Gastrocnemius medialis (tissue), 4 donors: Measurements from ENCODE around the gene SND1. TPM values are rescaled to one million over a fixed set of nuclear protein-coding genes. Genes with fewer than 3 reads are reported as not detected.

Source experiments
- ATAC-seq, 2 donors: fragments of 150-250 bp; one replicate each; pipeline ENCODE4 v1.9.1; 2016
- DNase-seq, 2 donors: peaks; one replicate each; pipeline ENCODE4 v3.0.0-alpha.2; 2019
- H3K27ac ChIP-seq, 4 donors: fragments of 200-600 bp; sonication (generic); 1 replicate in 1 of 4; 2 replicates in 3 of 4; pipeline ENCODE4 v1.5.1; 2016 to 2018; ENCODE audit warnings: mild to moderate bottlenecking in 2 of 4, moderate library complexity in 1 of 4
- H3K27me3 ChIP-seq, 3 donors: fragments of 200-600 bp; sonication (generic) in 2 of 3; 1 replicate in 1 of 3; 2 replicates in 2 of 3; pipeline versions ENCODE4 v1.5.1 to v1.6.0; 2016 to 2019; ENCODE audit warnings: mild to moderate bottlenecking in 1 of 3, moderate library complexity in 1 of 3
- H3K36me3 ChIP-seq, 2 donors: fragments of 200-600 bp; sonication (generic) in 1 of 2; one replicate each; pipeline ENCODE4 v1.5.1; 2017 to 2018
- H3K4me1 ChIP-seq, 2 donors: fragments of 200-600 bp; sonication (generic) in 1 of 2; one replicate each; pipeline ENCODE4 v1.5.1; 2016 to 2017; ENCODE audit warnings: mild to moderate bottlenecking in 2 of 2
- H3K4me3 ChIP-seq, 4 donors: fragments of 200-600 bp; sonication (generic) in 3 of 4; 1 replicate in 1 of 4; 2 replicates in 3 of 4; pipeline ENCODE4 v1.5.1; 2016 to 2019; ENCODE audit warnings: mild to moderate bottlenecking in 2 of 4
- H3K9me3 ChIP-seq, 3 donors: fragments of 200-600 bp; sonication (generic) in 2 of 3; 1 replicate in 1 of 3; 2 replicates in 2 of 3; pipeline ENCODE4 v1.5.1; 2016 to 2019
- CTCF ChIP-seq, 5 experiments: fragments of 450-650 bp in 3 of 5; fragments of 200-600 bp in 2 of 5; sonication (generic) in 2 of 5; IDR thresholded peaks in 4 of 5; conservative IDR thresholded peaks in 1 of 5; 1 replicate in 4 of 5; 2 replicates in 1 of 5; pipeline ENCODE4 v1.5.1; 2016 to 2019; ENCODE audit warnings: antibody characterized with exemption in 5 of 5, mild to moderate bottlenecking in 3 of 5, moderate library complexity in 3 of 5
- POLR2A ChIP-seq, 2 donors: fragments of 450-650 bp; IDR thresholded peaks; one replicate each; pipeline ENCODE4 v1.6.1; 2017; ENCODE audit warnings: antibody characterized with exemption in 2 of 2, mild to moderate bottlenecking in 2 of 2, moderate library complexity in 2 of 2
- in situ Hi-C, 4 donors: fragments of 200-750 bp; cut with MboI; loops; one replicate each; pipeline versions ENCODE4 v1.15.0 to v1.8.0; 2017; ENCODE audit warnings: low sequenced_read_pairs in 4 of 4
- intact Hi-C: fragments of 100-400 bp; cut with DNase I; formaldehyde crosslinking; loops from one replicate; pipeline ENCODE4 v1.15.1; 2023; ENCODE audit warnings: low total_unique reads
- total RNA-seq, 4 donors: library from RNA; depleted of rRNA; stranded (reverse); fragments of >200 nt; gene quantifications; one replicate each; pipeline versions ENCODE4 v1.1.0 to v1.2.3, GENCODE V29; 2016

SND1 gene
- total RNA-seq, 4 donors from 2014 or later = 30.4 to 73.0 (median 50.3) TPM

- Histone ChIP-seq H3K4me1 (no peaks in the 10 kb centered on the region), H3K27me3 (no peaks in the 10 kb centered on the region), H3K36me3 (no peaks in the 10 kb centered on the region), H3K9me3 (no peaks in the 10 kb centered on the region), H3K27ac (no peak overlapping the region), H3K4me3 (no peak overlapping the region)
- ATAC-seq (no peak), DNase-seq (no peak)
- no peak for TF ChIP-seq CTCF (IDR thresholded peaks at IDR 0.05 in 4 of 5, conservative IDR thresholded peaks at IDR 0.05 in 1 of 5)
- no peak for TF ChIP-seq POLR2A (IDR thresholded peaks at IDR 0.05)
- intact Hi-C loops (no loop called here), in situ Hi-C loops (no loop called here)
Observed at GRCh38 chr7:128060018-128060417, 408.0 kb downstream of the SND1 start.

GRCh38 chr7:128063088-128063487 is 411.1 kb downstream of the SND1 start:
- in situ Hi-C loops = no loop called here
- no peak for TF ChIP-seq POLR2A (IDR thresholded peaks at IDR 0.05)
- no peak for TF ChIP-seq CTCF (IDR thresholded peaks at IDR 0.05 in 4 of 5, conservative IDR thresholded peaks at IDR 0.05 in 1 of 5)

GRCh38 chr7:128065872-128066271 is 413.9 kb downstream of the SND1 start:
- intact Hi-C loops (no loop called here), in situ Hi-C loops (no loop called here)
- H3K36me3 ChIP-seq = no peaks in the 10 kb centered on the region
- no peak overlapping the region for H3K4me3 ChIP-seq
- TF ChIP-seq CTCF (IDR thresholded peaks at IDR 0.05 in 4 of 5, conservative IDR thresholded peaks at IDR 0.05 in 1 of 5) (no peak), POLR2A (IDR thresholded peaks at IDR 0.05) (no peak)
- no peaks in the 10 kb centered on the region for H3K27me3 ChIP-seq
- DNase-seq (no peak), ATAC-seq (no peak)
- H3K9me3 ChIP-seq = no peaks in the 10 kb centered on the region
- no peaks in the 10 kb centered on the region for H3K4me1 ChIP-seq
- H3K27ac ChIP-seq = no peak overlapping the region

More at GRCh38 chr7:128063088-128063487, 411.1 kb downstream of the SND1 start:
- DNase-seq (no peak), ATAC-seq (no peak)
- Histone ChIP-seq H3K27ac (no peak overlapping the region), H3K4me1 (no peaks in the 10 kb centered on the region), H3K4me3 (no peak overlapping the region), H3K36me3 (no peaks in the 10 kb centered on the region), H3K27me3 (no peaks in the 10 kb centered on the region), H3K9me3 (no peaks in the 10 kb centered on the region)
- intact Hi-C loops = no loop called here

- intact Hi-C loops (no loop called here), in situ Hi-C loops (no loop called here)
- TF ChIP-seq POLR2A (IDR thresholded peaks at IDR 0.05) (no peak), CTCF (IDR thresholded peaks at IDR 0.05 in 4 of 5, conservative IDR thresholded peaks at IDR 0.05 in 1 of 5) (no peak)
- no peaks in the 10 kb centered on the region for H3K9me3 ChIP-seq
- H3K4me3 ChIP-seq = no peak overlapping the region
- no peaks in the 10 kb centered on the region for H3K4me1 ChIP-seq
- H3K27ac ChIP-seq = no peak overlapping the region
- DNase-seq (no peak), ATAC-seq (no peak)
- no peaks in the 10 kb centered on the region for H3K27me3 ChIP-seq
- no peaks in the 10 kb centered on the region for H3K36me3 ChIP-seq
Observed at GRCh38 chr7:128066395-128066794, 414.4 kb downstream of the SND1 start.

GRCh38 chr7:128066858-128067257 is 414.9 kb downstream of the SND1 start:
- no peak overlapping the region for H3K4me3 ChIP-seq
- TF ChIP-seq POLR2A (IDR thresholded peaks at IDR 0.05) = no peak
- no peak for TF ChIP-seq CTCF (IDR thresholded peaks at IDR 0.05 in 4 of 5, conservative IDR thresholded peaks at IDR 0.05 in 1 of 5)
- H3K27me3 ChIP-seq = no peaks in the 10 kb centered on the region
- no peak overlapping the region for H3K27ac ChIP-seq
- intact Hi-C loops = no loop called here
- H3K9me3 ChIP-seq = no peaks in the 10 kb centered on the region
- no peaks in the 10 kb centered on the region for H3K36me3 ChIP-seq
- in situ Hi-C loops = no loop called here
- ATAC-seq (no peak), DNase-seq (no peak)
- H3K4me1 ChIP-seq = no peaks in the 10 kb centered on the region
